Pulmonary artery endothelial cell (primary cell): ENCODE data around the gene ATAD3A. TPM values are rescaled to one million over a fixed set of nuclear protein-coding genes. Genes with fewer than 3 reads are reported as not detected.
"Not testable (repeated sequence)": the region's sequence is repeated elsewhere in the genome, so short reads cannot be mapped to it uniquely, and the experiment has no call there.

Experiments used
- DNase-seq: peaks from one replicate; pipeline ENCODE4 v3.0.0-alpha.2; 2011; ENCODE audit warnings: low read depth, low spot score
- total RNA-seq: library from RNA; depleted of rRNA; stranded (reverse); fragments of >200 nt; gene quantifications from 2 replicates; pipeline ENCODE4 v1.2.3, GENCODE V29; 2014

Gene ATAD3A
- total RNA-seq, 1 donor from 2014 or later: 64.1 TPM

GRCh38 chr1:1554926-1555915 is 43.3 kb downstream of the ATAD3A start:
- DNase-seq: no peak

- DNase-seq: no peak
Measured at GRCh38 chr1:1556505-1556904, 44.5 kb downstream of the ATAD3A start.

DNA sequence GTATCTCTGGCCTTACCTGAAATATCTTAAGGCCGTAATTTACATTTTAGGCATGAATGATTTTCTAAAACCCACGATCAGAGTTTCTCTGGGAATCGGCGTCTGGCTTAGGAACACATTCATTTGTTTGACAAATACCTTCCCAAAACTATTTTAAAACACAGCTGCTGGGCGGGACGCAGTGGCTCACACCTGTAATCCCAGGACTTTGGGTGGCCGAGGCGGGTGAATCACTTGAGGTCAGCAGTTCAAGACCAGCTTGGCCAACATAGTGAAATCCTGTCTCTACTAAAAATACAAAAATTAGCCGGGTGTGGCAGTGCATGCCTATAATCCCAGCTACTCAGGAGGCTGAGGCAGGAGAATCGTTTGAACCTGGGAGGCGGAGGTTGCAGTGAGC is 45.0 kb downstream of the ATAD3A start:
- DNase-seq: not testable (repeated sequence)

DNA sequence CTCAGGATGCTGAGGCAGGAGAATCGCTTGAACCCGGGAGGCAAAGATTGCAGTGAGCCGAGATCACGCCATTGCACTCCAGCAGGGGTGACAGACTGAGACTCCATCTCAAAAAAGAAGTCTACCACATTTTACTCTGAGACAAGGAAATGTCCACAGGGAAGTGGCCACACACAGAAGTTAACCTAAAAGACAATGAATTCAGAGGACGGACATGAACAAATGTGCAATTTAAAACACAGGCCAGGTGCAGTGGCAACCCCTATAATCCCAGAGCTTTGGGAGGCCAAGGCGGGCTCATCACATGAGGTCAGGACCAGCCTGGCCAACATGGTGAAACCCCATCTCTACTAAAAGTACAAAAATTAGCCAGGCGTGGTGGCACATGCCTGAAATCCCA is 45.7 kb downstream of the ATAD3A start:
- not testable (repeated sequence) for DNase-seq

DNA sequence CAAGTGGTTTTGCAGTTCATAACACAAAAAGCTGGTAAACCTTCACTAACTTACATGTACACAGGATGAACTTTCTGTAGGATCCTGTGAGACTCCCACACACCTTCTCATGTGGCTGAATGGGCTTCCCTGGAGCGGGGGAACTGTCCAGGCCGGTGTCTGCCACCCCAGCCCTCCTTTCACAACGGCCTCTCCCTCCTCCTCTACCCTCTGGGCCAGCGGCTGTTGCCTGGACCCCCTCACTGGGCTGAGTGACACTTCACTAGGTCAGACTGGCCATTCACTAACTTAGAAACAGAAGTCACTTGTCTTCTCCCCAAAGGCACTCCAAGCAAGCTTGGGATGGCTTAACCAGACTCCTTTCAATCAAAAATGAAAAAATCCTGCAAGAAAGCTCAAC is 46.6 kb downstream of the ATAD3A start:
- no peak for DNase-seq

- no peak for DNase-seq
Measured at GRCh38 chr1:1559066-1559465, 47.1 kb downstream of the ATAD3A start.

DNA sequence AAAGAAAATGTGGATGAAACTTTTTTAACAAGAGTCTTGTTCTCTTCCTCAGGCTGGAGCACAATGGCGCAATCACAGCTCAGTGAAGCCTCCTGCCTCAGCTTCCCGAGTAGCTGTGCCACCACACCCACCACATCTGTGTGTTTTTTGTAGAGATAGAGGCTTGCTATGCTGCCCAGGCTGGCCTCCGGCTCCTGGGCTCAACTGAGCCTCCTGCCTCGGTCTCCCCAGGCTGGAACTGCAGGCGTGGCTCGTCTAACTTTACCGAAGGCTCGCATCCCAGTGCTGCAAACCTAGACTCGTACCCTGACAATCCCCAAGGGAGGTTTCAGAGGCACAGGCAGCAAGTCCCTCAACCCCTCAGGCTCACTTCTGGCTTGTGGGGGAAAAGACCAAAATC is 48.2 kb downstream of the ATAD3A start:
- no peak for DNase-seq

DNA sequence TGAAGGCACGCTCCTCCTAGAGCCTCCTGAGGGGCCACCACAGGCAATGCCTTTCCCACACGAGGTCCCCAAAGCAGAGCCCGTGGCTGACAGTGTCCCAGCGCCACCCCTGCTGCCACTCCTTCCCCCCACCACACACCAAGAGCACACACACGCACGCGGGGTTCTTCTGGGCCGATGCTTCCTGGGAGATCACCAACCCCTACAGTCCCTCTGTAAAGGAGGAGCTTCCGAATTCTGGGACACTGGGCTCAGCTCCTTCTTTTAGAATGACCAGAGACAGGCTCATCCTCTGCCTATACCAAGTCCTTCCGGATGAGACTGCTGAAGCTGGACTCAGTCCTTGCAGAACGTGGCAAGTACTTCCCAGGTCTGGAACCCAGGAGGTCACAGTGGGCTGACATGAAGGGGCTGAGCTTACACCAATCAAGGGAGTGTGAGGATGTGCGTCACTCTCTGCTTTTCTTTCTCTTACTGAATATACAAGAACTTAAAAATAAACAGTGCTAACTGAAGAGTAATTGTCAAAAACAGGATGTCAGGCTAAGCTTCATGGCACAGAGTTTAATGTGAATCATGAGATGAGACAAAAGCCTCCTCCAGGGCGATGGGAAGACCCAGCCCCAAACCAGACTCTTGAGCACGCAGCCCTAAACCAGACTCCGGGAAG is 50.0 kb downstream of the ATAD3A start:
- no peak for DNase-seq

DNA sequence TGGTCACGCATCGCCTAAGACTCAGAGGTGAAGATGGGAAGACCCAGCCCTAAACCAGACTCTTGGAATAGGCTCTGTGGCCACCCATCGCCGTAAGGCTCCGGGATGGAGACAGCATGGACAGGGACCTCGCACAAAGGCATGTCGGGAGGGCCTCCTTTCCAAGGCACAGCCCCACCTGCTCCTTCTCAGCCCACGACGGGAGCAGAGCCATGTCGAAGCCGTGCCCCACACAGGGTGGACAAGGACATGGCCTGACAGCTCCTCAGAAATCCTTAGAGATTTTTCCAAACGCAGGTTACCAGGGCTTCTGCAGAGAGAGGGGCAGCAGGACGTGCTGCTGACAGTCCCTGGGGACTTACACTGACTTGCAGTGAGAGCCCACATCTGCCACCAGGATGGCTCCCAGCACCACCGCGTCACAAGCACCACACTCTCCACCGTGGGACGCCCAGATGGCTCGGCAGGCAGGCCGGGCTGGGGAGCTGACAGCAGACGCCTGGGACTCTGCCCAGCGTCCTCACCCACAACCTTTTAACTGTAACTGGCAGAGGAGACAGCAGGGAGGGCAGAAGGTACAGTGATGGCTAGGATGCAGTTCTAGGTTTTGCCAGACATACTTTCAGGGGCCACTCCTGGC is 50.7 kb downstream of the ATAD3A start:
- DNase-seq: no peak

DNA sequence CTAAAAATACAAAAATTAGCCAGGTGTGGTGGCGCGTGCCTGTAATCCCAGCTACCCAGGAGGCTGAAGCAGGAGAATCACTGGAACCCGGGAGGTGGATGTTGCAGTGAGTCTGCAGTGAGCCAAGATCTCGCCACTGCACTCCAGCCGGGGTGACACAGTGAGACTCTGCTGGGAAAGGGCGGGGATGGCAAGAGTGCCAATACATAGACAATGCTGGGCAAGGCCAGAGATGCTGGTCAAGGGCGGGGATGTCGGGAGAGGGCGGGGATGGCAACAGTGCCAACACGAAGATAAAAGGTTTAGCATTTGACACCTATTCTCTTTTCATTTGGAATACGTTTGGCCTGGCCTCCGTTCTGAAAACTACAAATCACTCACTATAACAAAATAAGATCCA is 51.7 kb downstream of the ATAD3A start:
- no peak for DNase-seq

DNA sequence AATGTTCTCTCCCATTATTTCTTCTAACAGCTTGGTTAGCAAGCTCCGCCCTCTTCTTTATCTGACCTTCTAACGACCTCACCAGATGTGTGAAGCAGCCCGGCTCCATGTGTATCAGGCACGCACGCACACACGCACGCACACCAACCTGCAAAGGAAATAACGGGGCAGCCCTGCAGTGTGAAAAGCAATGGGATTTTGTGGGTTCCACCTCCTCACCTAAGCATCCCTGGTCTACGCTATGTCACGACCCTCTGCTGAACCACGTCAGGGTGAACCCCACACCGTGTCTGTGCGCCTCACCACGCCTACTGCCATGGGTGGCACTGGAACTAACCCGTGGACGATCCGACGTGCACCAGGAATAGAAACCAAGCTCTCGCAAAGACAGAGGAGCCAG is 52.3 kb downstream of the ATAD3A start:
- no peak for DNase-seq

DNA sequence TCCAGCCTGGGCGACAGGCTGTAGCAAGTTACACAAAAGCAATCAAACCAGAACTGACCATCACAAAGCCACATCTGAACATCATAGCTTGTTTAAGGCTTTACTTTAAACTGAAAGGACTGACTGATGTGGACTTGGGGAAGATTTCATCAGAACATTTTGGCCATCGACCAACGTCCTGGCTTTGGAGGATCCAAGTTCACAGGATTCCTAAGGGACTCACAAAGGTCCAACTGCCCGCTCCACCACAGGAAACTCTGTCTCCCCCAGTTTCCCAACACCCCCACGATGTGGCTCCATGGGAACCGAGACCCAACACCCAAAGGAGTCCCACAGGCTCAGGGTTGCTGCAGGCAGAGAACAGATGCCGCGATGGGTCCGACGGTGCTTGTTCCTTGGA is 53.4 kb downstream of the ATAD3A start:
- no peak for DNase-seq

- no peak for DNase-seq
Measured at GRCh38 chr1:1567152-1567875, 55.4 kb downstream of the ATAD3A start.

DNA sequence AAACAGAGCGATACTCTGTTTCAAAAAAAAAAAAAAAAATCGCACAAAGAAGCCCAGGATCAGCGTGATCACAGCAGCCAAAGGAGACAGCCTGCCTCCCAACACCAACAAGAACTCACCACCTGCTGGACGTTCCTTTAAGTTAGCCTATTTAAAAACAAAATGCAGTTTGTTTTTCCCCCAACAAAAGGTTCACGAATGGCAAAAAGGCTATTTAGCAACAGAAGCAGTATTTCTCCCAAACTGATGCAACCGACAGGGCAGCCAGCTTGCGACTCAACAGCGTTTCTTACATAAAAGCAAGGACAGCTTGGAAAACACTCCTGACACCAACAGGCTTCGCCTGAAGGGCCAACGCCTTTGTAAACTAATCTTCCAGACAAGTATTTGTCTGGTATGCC is 55.9 kb downstream of the ATAD3A start:
- DNase-seq: no peak

DNA sequence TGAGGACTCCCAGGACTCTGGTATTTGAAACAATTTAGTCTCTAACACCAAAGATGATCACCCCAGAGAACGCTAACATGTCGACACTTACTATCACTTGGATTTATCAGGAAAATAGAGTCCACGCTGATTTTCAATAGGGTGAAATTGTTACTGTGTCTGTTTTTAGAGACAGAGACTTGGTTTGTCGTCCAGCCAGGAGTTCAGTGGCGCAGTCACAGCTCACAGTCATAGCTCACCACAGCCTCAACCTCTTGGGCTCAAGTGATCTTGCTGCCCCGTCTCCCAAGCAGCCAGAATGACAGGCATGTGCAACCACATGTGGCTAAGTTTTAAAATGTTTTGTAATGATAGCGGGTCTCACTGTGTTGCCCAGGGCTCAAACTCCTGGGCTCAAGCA is 57.4 kb downstream of the ATAD3A start:
- DNase-seq: no peak

DNA sequence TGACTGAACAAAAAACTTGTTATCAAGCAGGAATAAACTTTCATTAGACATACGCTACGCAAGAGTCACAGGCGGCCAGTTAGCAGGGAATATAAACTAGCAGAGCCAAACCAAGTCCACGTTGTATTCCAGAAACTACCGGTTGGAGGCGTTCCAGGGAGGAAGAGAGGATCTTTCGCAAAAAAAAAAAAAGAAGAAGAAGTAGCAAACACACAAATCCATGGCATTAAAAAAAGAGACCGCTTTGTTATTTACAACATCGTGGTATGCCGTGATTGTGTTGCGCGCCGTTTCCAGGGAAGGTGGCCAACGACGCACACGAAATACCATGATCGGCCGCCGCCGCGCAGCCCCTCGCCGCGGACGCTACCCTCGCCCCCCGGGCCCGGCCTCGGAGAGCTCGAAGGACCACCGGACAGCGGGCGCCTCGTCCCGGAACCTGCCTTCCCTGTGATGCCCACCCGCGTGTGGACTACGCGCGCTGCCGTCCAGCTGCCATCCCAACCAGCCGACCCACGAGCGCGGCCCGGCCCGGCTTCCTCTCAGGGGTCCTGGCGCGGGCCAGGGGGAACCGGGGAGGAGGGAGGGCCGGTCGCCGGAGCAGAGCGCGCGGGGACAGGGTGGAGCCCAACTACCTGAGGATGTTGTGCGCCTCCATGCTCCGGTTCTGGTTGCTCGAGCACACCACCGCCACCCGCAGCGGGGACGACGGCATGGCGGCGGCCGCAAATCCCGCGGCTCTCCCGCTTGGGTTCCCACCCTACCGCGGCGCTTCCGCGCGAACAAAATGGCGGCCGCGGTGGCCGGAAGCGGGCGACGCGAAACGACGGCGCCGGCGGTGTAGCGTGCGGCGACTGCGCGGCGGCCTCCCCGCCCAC is 62.1 kb downstream of the ATAD3A start:
- DNase-seq: no peak

- peak; percentile 78 for DNase-seq
Measured at GRCh38 chr1:1574721-1575537, 63.0 kb downstream of the ATAD3A start, which contains the start of gene SSU72. Gene SSU72 (minus strand): TSS chr1:1574863. CDS start chr1:1574557, 306 bp downstream.

- DNase-seq: no peak
Measured at GRCh38 chr1:1577367-1578011, 65.5 kb downstream of the ATAD3A start.

DNA sequence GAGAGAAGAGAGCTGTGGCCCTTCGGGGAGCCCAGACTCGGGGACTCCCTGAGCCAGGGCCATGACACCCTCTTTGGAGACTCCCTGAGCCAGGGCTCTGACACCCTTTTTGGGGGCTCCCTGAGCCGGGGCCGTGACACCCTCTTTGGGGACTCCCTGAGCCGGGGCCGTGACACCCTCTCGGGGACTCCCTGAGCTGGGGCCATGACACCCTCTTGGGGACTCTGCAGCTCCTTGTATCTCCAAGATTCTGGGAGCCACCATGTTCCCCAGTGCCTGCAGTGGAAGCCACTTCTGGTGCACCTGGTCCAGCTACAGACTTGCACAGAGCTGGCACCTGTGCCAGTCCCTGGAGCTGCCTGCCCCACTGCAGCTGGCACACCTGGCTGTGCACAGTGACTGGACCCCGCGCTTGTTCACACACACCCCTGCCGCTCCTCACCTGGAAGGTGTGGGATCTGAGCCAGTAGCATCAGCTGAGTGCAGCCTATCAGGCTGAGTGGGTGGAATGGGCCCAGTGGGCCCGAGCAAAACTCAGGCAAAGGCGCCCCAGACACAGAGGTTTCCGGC is 66.5 kb downstream of the ATAD3A start:
- no peak for DNase-seq
